H1 (cell line): ENCODE results near the gene CCDC83. TPM values are rescaled to one million over a fixed set of nuclear protein-coding genes. Genes with fewer than 3 reads are reported as not detected.

Experiments used
- MAFK ChIP-seq: IDR thresholded peaks from 2 replicates; pipeline ENCODE4 v1.6.1; 2012; ENCODE audit warnings: low read depth, mild to moderate bottlenecking, improper control_type of control experiment, low read length
- polyA plus RNA-seq, 7 experiments: library from polyadenylated mRNA; depleted of rRNA in 3 of 7; stranded (reverse) in 5 of 7; unstranded in 2 of 7; fragments of >200 nt in 5 of 7; fragments of 200-250 nt in 2 of 7; gene quantifications; 1 replicate in 5 of 7; 2 replicates in 1 of 7; 4 replicates in 1 of 7; pipeline versions ENCODE4 v1.2.1 to v1.2.3, GENCODE V29; 2011 to 2013; ENCODE audit warnings: missing spikeins in 2 of 7, mixed read lengths in 2 of 7
- total RNA-seq: library from RNA; stranded (reverse); fragmentation: NEBNext Ultra II Directional; extraction: Animal tissue kit (Norgen Biotek cat#: 25700); gene quantifications from 2 replicates; pipeline ENCODE4 v1.2.1, GENCODE V29; 2021

CCDC83 gene
- total and polyA plus RNA-seq, 2 of the 8 experiments (the other 6 are each of a cell fraction or from before 2014, with no cell fraction given) = not detected

DNA sequence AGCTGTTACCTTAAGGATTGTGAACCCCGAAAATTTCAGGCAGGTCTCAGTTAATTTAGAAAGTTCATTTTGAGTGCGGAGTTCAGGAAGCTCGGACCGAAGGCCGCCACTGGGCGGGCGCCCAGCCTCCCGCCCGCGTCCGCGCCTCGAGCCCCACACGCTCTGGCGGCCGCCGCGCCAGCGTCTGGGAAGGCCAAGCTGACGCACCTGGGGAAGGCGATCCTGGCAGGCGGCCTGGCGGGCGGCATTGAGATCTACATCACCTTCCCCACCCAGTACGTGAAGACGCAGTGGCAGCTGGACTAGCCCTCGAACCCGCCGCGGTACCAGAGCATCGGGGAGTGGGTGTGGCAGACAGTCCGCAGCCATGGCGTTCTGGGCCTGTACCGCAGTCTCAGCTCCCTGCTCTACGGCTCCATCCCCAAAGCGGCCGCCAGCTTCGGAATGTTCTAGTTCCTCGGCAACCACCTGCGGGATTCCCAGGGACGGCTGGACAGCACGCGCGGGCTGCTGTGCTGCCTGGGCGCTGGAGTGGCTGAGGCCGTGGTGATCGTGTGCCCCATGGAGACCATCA lies 79.5 kb downstream of the CCDC83 start (continued):
- no peak for TF ChIP-seq MAFK
